ENCODE measurements around the gene CLCA4. TPM values are rescaled to one million over a fixed set of nuclear protein-coding genes. Genes with fewer than 3 reads are reported as not detected.

Gene CLCA4
- total and polyA plus RNA-seq, 4 donors = 0.03 TPM; not detected in 3

- no peaks in the 10 kb centered on the region for H3K4me1 ChIP-seq (ENCODE audit: control insufficient read depth in 4 of 4, insufficient read depth in 4 of 4, low read length in 3 of 4)
- no peaks in the 10 kb centered on the region for H3K9me3 ChIP-seq (ENCODE audit: control insufficient read depth in 4 of 4, low read length in 3 of 4)
- DNase-seq (ENCODE audit: low spot score) = no peak
- no peak overlapping the region for H3K27ac ChIP-seq (ENCODE audit: low read depth in 1 of 2, low read length in 2 of 2)
- TF ChIP-seq CTCF (IDR thresholded peaks at IDR 0.05; ENCODE audit: low read depth, low read length, missing input control) (no peak), FOXA1 (IDR thresholded peaks at IDR 0.05) (no peak), SP1 (IDR thresholded peaks at IDR 0.05) (no peak), REST (IDR thresholded peaks at IDR 0.05) (no peak)
- no peaks in the 10 kb centered on the region for H3K27me3 ChIP-seq (ENCODE audit: control insufficient read depth in 4 of 4, insufficient read depth in 4 of 4, low read length in 3 of 4)
- H3K36me3 ChIP-seq (ENCODE audit: control insufficient read depth in 4 of 4, insufficient read depth in 3 of 4, low read depth in 1 of 4, low read length in 3 of 4) = no peaks in the 10 kb centered on the region
- WGBS = 75% methylated on average over 2 of the region's 2 CpGs
- no peak overlapping the region for H3K9ac ChIP-seq (ENCODE audit: low read depth in 1 of 2, low read length in 2 of 2)
- H3K4me3 ChIP-seq (ENCODE audit: low read depth in 1 of 3, low read length in 3 of 3) = no peak overlapping the region
Measured at GRCh38 chr1:86573763-86574484, 27.0 kb downstream of the CLCA4 start.

- Histone ChIP-seq H3K36me3 (ENCODE audit: control insufficient read depth in 4 of 4, insufficient read depth in 3 of 4, low read depth in 1 of 4, low read length in 3 of 4) (no peaks in the 10 kb centered on the region), H3K4me3 (ENCODE audit: low read depth in 1 of 3, low read length in 3 of 3) (no peak overlapping the region), H3K27ac (ENCODE audit: low read depth in 1 of 2, low read length in 2 of 2) (no peak overlapping the region), H3K9me3 (ENCODE audit: control insufficient read depth in 4 of 4, low read length in 3 of 4) (no peaks in the 10 kb centered on the region), H3K4me1 (ENCODE audit: control insufficient read depth in 4 of 4, insufficient read depth in 4 of 4, low read length in 3 of 4) (no peaks in the 10 kb centered on the region), H3K9ac (ENCODE audit: low read depth in 1 of 2, low read length in 2 of 2) (no peak overlapping the region), H3K27me3 (ENCODE audit: control insufficient read depth in 4 of 4, insufficient read depth in 4 of 4, low read length in 3 of 4) (no peaks in the 10 kb centered on the region)
- 67% methylated on average over 1 of the region's 1 CpG for WGBS
- no peak for TF ChIP-seq HNF4G (IDR thresholded peaks at IDR 0.05)
- TF ChIP-seq FOXA1 (IDR thresholded peaks at IDR 0.05) = no peak
- no peak for TF ChIP-seq RXRA (IDR thresholded peaks at IDR 0.05)
- TF ChIP-seq SP1 (IDR thresholded peaks at IDR 0.05) = no peak
- no peak for TF ChIP-seq JUND (IDR thresholded peaks at IDR 0.05)
- no peak for TF ChIP-seq YY1 (IDR thresholded peaks at IDR 0.05)
- no peak for TF ChIP-seq HNF4A (conservative IDR thresholded peaks at IDR 0.05)
- no peak for TF ChIP-seq CTCF (IDR thresholded peaks at IDR 0.05; ENCODE audit: low read depth, low read length, missing input control)
- TF ChIP-seq ATF3 (IDR thresholded peaks at IDR 0.05) = no peak
- no peak for TF ChIP-seq TAF1 (conservative IDR thresholded peaks at IDR 0.05)
- TF ChIP-seq MAX (IDR thresholded peaks at IDR 0.05) = no peak
- TF ChIP-seq EGR1 (IDR thresholded peaks at IDR 0.05; ENCODE audit: low read depth in 2 of 2) = no peak
- no peak for TF ChIP-seq NR2F2 (IDR thresholded peaks at IDR 0.05)
- DNase-seq (ENCODE audit: low spot score) = no peak
Measured at GRCh38 chr1:86581231-86581630, 34.4 kb downstream of the CLCA4 start.
